Frontal cortex (tissue), 4 donors: ENCODE results near the gene NUP205. TPM values are rescaled to one million over a fixed set of nuclear protein-coding genes. Genes with fewer than 3 reads are reported as not detected.

Experiments
- DNase-seq, 2 donors: peaks; one replicate each; pipeline ENCODE4 v3.0.0; 2012; ENCODE audit warnings: low spot score in 2 of 2
- FAIRE-seq: peaks from 2 replicates; lab custom pipeline; 2012; peaks lifted over from hg19 to GRCh38; lab: Jason Lieb, UNC
- total RNA-seq: library from RNA; depleted of rRNA; stranded (reverse); fragments of >200 nt; gene quantifications from one replicate; pipeline ENCODE4 v1.2.3, GENCODE V29; 2014
- donor health status: control.
- donor health status: control.
- donor health status: control.

NUP205 gene
- 62.8 TPM for total RNA-seq

- DNase-seq (peak; percentile 42 to 58), FAIRE-seq (no peak)
These were observed at the start of gene NUP205 for GRCh38 chr7:135557455-135558336. Gene NUP205, plus strand, starts transcription at chr7:135557917. Its CDS starts 28 bp downstream, at chr7:135557945.

GRCh38 chr7:135508883-135509588 lies 48.7 kb upstream of the NUP205 start:
- no peak for FAIRE-seq
- DNase-seq = peak; percentile 11 to 21

- DNase-seq = no peak
These were observed 48.2 kb upstream of the NUP205 start for GRCh38 chr7:135509589-135509838.

GRCh38 chr7:135509839-135510591 lies 47.7 kb upstream of the NUP205 start, which contains the start of gene CNOT4:
Gene CNOT4, minus strand, starts transcription at chr7:135510102. Its CDS starts 71,771 bp downstream, at chr7:135438331.
- DNase-seq = peak; percentile 82 to 91
- FAIRE-seq = no peak

More at GRCh38 chr7:135509589-135509838, 48.2 kb upstream of the NUP205 start:
- no peak for FAIRE-seq

GRCh38 chr7:135510592-135511183 lies 47.0 kb upstream of the NUP205 start:
- DNase-seq (peak; percentile 13 to 17), FAIRE-seq (no peak)

- FAIRE-seq = peak; percentile 39
- peak; percentile 30 for DNase-seq
These were observed 45.4 kb upstream of the NUP205 start for GRCh38 chr7:135512135-135512887.

GRCh38 chr7:135514856-135515255 lies 42.9 kb upstream of the NUP205 start:
- no peak for DNase-seq
- no peak for FAIRE-seq

- FAIRE-seq = no peak
- DNase-seq = no peak
These were observed 40.7 kb upstream of the NUP205 start for GRCh38 chr7:135517060-135517459.

- FAIRE-seq = no peak
These were observed 39.0 kb upstream of the NUP205 start for GRCh38 chr7:135518748-135519147.

GRCh38 chr7:135519233-135519688 lies 38.5 kb upstream of the NUP205 start:
- DNase-seq (no peak), FAIRE-seq (no peak)

More at GRCh38 chr7:135518748-135519147, 39.0 kb upstream of the NUP205 start:
- no peak for DNase-seq

- FAIRE-seq (no peak), DNase-seq (no peak)
These were observed 37.8 kb upstream of the NUP205 start for GRCh38 chr7:135519871-135520270.

- no peak for FAIRE-seq
- no peak for DNase-seq
These were observed 35.2 kb upstream of the NUP205 start for GRCh38 chr7:135522509-135522908.

GRCh38 chr7:135523146-135523545 lies 34.6 kb upstream of the NUP205 start:
- FAIRE-seq (no peak), DNase-seq (no peak)

- no peak for DNase-seq
- FAIRE-seq = no peak
These were observed 32.3 kb upstream of the NUP205 start for GRCh38 chr7:135525426-135525825.

- no peak for FAIRE-seq
These were observed 30.7 kb upstream of the NUP205 start for GRCh38 chr7:135527025-135527424.

GRCh38 chr7:135536150-135536549 lies 21.6 kb upstream of the NUP205 start:
- FAIRE-seq (no peak), DNase-seq (no peak)

More at GRCh38 chr7:135527025-135527424, 30.7 kb upstream of the NUP205 start:
- DNase-seq = no peak

GRCh38 chr7:135537453-135537852 lies 20.3 kb upstream of the NUP205 start:
- DNase-seq (no peak), FAIRE-seq (no peak)

- no peak for FAIRE-seq
These were observed 19.8 kb upstream of the NUP205 start for GRCh38 chr7:135537905-135538304.

GRCh38 chr7:135538376-135538775 lies 19.3 kb upstream of the NUP205 start:
- no peak for FAIRE-seq
- no peak for DNase-seq

More at GRCh38 chr7:135537905-135538304, 19.8 kb upstream of the NUP205 start:
- no peak for DNase-seq
